HFFc6 (cell line): ENCODE measurements around the gene PPM1M. TPM values are rescaled to one million over a fixed set of nuclear protein-coding genes. Genes with fewer than 3 reads are reported as not detected.

Source experiments
- DNase-seq: peaks from one replicate; pipeline ENCODE4 v3.0.0-alpha.2; 2018
- H3K27ac Mint-ChIP-seq: 2 replicates; pipeline ENCODE4 v1.8.0; 2020; ENCODE audit warnings: mild to moderate bottlenecking, mixed read lengths
- H3K27me3 Mint-ChIP-seq: 2 replicates; pipeline ENCODE4 v1.8.0; 2021; ENCODE audit warnings: mild to moderate bottlenecking, moderate library complexity, mixed read lengths; ENCODE audit not compliant: insufficient read depth
- H3K36me3 Mint-ChIP-seq: 2 replicates; pipeline ENCODE4 v1.8.0; 2021; ENCODE audit warnings: low read depth, mixed read lengths
- H3K4me1 Mint-ChIP-seq: 2 replicates; pipeline ENCODE4 v1.8.0; 2020; ENCODE audit warnings: low read depth, mixed read lengths
- H3K4me3 Mint-ChIP-seq: 2 replicates; pipeline ENCODE4 v1.8.0; 2020; ENCODE audit warnings: mild to moderate bottlenecking, moderate library complexity, mixed read lengths
- H3K9me3 Mint-ChIP-seq: 2 replicates; pipeline ENCODE4 v1.8.0; 2020; ENCODE audit warnings: mild to moderate bottlenecking, mixed read lengths
- total RNA-seq, 6 experiments: library from RNA; stranded (reverse); fragmentation: NEBNext Ultra II Directional; extraction: Animal tissue kit (Norgen Biotek cat#: 25700); gene quantifications; 2 replicates in 1 of 6; 3 replicates in 5 of 6; pipeline ENCODE4 v1.2.3, GENCODE V29; 2021
- TF ChIP-seq, protein P1 (sequence below): fragments of 200-600 bp; sonication (generic); IDR thresholded peaks from 2 replicates; pipeline ENCODE4 v1.5.0; 2021; ENCODE audit warnings: antibody characterized with exemption, mild to moderate bottlenecking

PPM1M gene
- total RNA-seq, 6 experiments from 2014 or later: 20.8 to 23.4 (median 20.9) TPM

GRCh38 chr3:52250122-52250521 lies 4.6 kb downstream of the PPM1M start:
- Mint-ChIP-seq H3K4me3 (no peak overlapping the region), H3K9me3 (no peaks in the 10 kb centered on the region), H3K36me3 (peaks cover 16% of the 10 kb centered on the region; the same call in 1 of the 2 replicates), H3K27ac (0 out of 2 replicates have a peak overlapping the region, but pooled peaks have one; percentile 8), H3K4me1 (peaks cover 18% of the 10 kb centered on the region), H3K27me3 (peaks cover 7% of the 10 kb centered on the region)
- DNase-seq: no peak
- TF ChIP-seq, protein P1, sequence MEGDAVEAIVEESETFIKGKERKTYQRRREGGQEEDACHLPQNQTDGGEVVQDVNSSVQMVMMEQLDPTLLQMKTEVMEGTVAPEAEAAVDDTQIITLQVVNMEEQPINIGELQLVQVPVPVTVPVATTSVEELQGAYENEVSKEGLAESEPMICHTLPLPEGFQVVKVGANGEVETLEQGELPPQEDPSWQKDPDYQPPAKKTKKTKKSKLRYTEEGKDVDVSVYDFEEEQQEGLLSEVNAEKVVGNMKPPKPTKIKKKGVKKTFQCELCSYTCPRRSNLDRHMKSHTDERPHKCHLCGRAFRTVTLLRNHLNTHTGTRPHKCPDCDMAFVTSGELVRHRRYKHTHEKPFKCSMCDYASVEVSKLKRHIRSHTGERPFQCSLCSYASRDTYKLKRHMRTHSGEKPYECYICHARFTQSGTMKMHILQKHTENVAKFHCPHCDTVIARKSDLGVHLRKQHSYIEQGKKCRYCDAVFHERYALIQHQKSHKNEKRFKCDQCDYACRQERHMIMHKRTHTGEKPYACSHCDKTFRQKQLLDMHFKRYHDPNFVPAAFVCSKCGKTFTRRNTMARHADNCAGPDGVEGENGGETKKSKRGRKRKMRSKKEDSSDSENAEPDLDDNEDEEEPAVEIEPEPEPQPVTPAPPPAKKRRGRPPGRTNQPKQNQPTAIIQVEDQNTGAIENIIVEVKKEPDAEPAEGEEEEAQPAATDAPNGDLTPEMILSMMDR: no peak

DNA sequence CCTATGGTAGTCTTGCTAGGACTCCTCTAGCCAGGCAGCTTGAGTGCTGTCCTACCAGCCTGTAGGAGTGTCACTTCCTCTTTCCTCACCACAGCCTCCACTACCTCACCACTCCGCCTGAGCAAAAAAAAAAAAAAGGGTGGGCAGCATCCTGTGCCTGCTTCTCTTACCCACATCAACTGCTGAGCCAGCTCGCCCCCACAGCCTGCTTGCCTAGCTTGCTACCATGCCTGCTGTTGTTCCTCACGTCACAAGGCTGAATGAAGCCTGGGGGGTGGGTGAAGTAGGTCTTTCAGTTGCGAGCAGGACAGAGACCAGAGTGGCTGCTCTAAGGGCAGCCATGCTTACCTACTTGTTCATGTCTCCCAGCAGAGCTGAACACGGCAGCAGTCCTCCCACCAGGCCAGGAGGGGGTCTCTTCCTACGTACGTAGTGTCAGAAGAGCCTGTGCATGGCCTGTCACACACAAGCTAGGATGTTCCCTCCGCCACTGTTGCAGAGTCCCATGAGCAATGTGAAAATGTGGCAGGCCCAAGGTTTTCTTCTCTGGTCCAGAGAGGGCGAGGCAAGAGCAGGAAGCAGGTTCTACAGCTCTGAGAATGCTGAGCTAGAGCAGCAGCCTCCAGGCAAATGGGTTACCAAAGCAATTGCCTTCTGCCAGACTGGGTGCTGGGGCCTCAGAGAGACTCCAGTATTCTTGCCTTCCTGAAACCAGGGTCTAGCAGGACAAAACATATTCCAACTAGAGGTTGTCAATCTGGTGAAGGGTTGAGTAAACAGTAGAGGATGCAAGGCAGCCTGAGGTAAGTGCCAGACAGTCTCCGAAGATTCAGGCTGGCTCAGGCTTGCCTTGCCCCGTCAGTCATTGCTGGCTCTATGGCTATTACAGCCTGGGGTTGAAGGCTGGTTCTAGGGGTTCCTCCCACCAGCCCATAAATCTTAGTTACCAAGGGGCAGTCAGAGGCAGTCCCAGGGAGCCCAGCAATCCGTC lies 8.1 kb downstream of the PPM1M start:
- Mint-ChIP-seq H3K9me3 (no peaks in the 10 kb centered on the region), H3K27me3 (peaks cover 6% of the 10 kb centered on the region; the same call in 1 of the 2 replicates), H3K4me1 (no peaks in the 10 kb centered on the region), H3K27ac (peak overlapping the region; percentile 42), H3K36me3 (peaks cover 19% of the 10 kb centered on the region), H3K4me3 (no peak overlapping the region)
- no peak for DNase-seq
- TF ChIP-seq, protein P1: no peak

GRCh38 chr3:52254608-52255007 lies 9.0 kb downstream of the PPM1M start:
- H3K36me3 Mint-ChIP-seq: peaks cover 27% of the 10 kb centered on the region
- H3K4me3 Mint-ChIP-seq: no peak overlapping the region
- TF ChIP-seq, protein P1: no peak
- H3K4me1 Mint-ChIP-seq: peaks cover 7% of the 10 kb centered on the region
- H3K9me3 Mint-ChIP-seq: no peaks in the 10 kb centered on the region
- no peak overlapping the region for H3K27ac Mint-ChIP-seq
- peaks cover 4% of the 10 kb centered on the region; the same call in 1 of the 2 replicates for H3K27me3 Mint-ChIP-seq
- DNase-seq: no peak

DNA sequence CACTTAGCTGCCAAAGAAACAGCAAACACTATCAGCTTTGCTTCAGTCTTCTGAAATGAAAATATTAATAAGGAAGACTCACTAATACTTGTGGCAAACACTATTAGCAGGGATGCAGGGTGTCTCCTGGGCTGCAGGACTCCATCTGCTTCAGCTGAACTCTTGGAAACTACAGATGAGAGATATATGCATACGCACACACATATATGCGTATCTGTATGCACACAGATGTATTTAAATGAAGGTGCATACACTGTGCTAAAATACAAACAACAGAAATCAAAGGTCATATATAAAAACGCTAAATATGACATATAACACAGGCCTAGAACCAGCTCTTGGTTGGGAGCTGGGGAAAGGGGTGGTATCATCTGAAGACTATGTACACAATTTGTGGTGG lies 10.6 kb downstream of the PPM1M start:
- no peak overlapping the region for H3K4me3 Mint-ChIP-seq
- DNase-seq: no peak
- TF ChIP-seq, protein P1: no peak
- H3K9me3 Mint-ChIP-seq: no peaks in the 10 kb centered on the region
- H3K4me1 Mint-ChIP-seq: peaks cover 8% of the 10 kb centered on the region
- H3K36me3 Mint-ChIP-seq: peaks cover 35% of the 10 kb centered on the region
- peaks cover 2% of the 10 kb centered on the region; the same call in 1 of the 2 replicates for H3K27me3 Mint-ChIP-seq
- no peak overlapping the region for H3K27ac Mint-ChIP-seq

- H3K36me3 Mint-ChIP-seq: peaks cover 36% of the 10 kb centered on the region
- no peak overlapping the region for H3K4me3 Mint-ChIP-seq
- no peaks in the 10 kb centered on the region for H3K9me3 Mint-ChIP-seq
- no peak for DNase-seq
- TF ChIP-seq, protein P1: no peak
- H3K27ac Mint-ChIP-seq: no peak overlapping the region
- H3K27me3 Mint-ChIP-seq: peaks cover 2% of the 10 kb centered on the region; the same call in 1 of the 2 replicates
- peaks cover 8% of the 10 kb centered on the region for H3K4me1 Mint-ChIP-seq
Measured at GRCh38 chr3:52256622-52257021, 11.1 kb downstream of the PPM1M start.
